ENCODE data around the gene HDAC4.

HDAC4 gene

GRCh38 chr2:239321596-239322415 lies 79.0 kb downstream of the HDAC4 start:
- DNase-seq: no peak

GRCh38 chr2:239318790-239319661 lies 81.8 kb downstream of the HDAC4 start:
- DNase-seq: no peak

- no peak for DNase-seq
These were observed 82.6 kb downstream of the HDAC4 start for GRCh38 chr2:239318151-239318611.

GRCh38 chr2:239316562-239317465 lies 84.0 kb downstream of the HDAC4 start:
- DNase-seq: no peak

GRCh38 chr2:239315308-239315707 lies 85.5 kb downstream of the HDAC4 start:
- no peak for DNase-seq

GRCh38 chr2:239313776-239314175 lies 87.0 kb downstream of the HDAC4 start:
- no peak for DNase-seq

- DNase-seq: no peak
These were observed 87.8 kb downstream of the HDAC4 start for GRCh38 chr2:239312741-239313667.

- no peak for DNase-seq
These were observed 88.7 kb downstream of the HDAC4 start for GRCh38 chr2:239312081-239312511.

GRCh38 chr2:239311132-239312040 lies 89.4 kb downstream of the HDAC4 start:
- no peak for DNase-seq

- DNase-seq: no peak
These were observed 90.3 kb downstream of the HDAC4 start for GRCh38 chr2:239310401-239311061.

GRCh38 chr2:239309398-239310245 lies 91.2 kb downstream of the HDAC4 start:
- DNase-seq: no peak

GRCh38 chr2:239308661-239309397 lies 92.0 kb downstream of the HDAC4 start:
- DNase-seq: no peak

- DNase-seq: no peak
These were observed 92.8 kb downstream of the HDAC4 start for GRCh38 chr2:239307921-239308613.

GRCh38 chr2:239307221-239307569 lies 93.6 kb downstream of the HDAC4 start:
- DNase-seq: no peak

GRCh38 chr2:239306274-239307220 lies 94.3 kb downstream of the HDAC4 start:
- no peak for DNase-seq

GRCh38 chr2:239305771-239306170 lies 95.0 kb downstream of the HDAC4 start:
- DNase-seq: no peak

GRCh38 chr2:239305222-239305575 lies 95.6 kb downstream of the HDAC4 start:
- no peak for DNase-seq
